Right atrium auricular region (tissue), 2 donors: ENCODE data around the gene PCBP3. TPM values are rescaled to one million over a fixed set of nuclear protein-coding genes. Genes with fewer than 3 reads are reported as not detected.

Experiments used
- DNase-seq: peaks from one replicate; pipeline ENCODE4 v3.0.0-alpha.2; 2019; ENCODE audit warnings: low spot score
- H3K27ac ChIP-seq, 2 donors: fragments of 200-600 bp; sonication (generic); 1 replicate in 1 of 2; 2 replicates in 1 of 2; pipeline ENCODE4 v1.5.1; 2016 to 2019
- H3K27me3 ChIP-seq, 2 donors: fragments of 200-600 bp; sonication (generic); one replicate each; pipeline versions ENCODE4 v1.5.1 to v1.6.0; 2017 to 2019
- H3K36me3 ChIP-seq: fragments of 200-600 bp; sonication (generic); one replicate; pipeline ENCODE4 v1.5.1; 2016
- H3K4me1 ChIP-seq, 2 donors: fragments of 200-600 bp; sonication (generic); one replicate each; pipeline versions ENCODE4 v1.5.1 to v1.6.0; 2017 to 2019
- H3K4me3 ChIP-seq, 2 donors: fragments of 200-600 bp; sonication (generic); 1 replicate in 1 of 2; 2 replicates in 1 of 2; pipeline ENCODE4 v1.5.1; 2017 to 2019; ENCODE audit warnings: mild to moderate bottlenecking in 1 of 2, moderate library complexity in 1 of 2
- H3K9me3 ChIP-seq, 2 donors: fragments of 200-600 bp; sonication (generic); one replicate each; pipeline ENCODE4 v1.5.1; 2019
- CTCF ChIP-seq, 2 donors: fragments of 200-600 bp; sonication (generic); IDR thresholded peaks; one replicate each; pipeline ENCODE4 v1.5.1; 2019; ENCODE audit warnings: antibody characterized with exemption in 2 of 2
- total RNA-seq, 2 donors: library from RNA; depleted of rRNA; stranded (reverse); fragments of >200 nt; gene quantifications; one replicate each; pipeline ENCODE4 v1.1.0, GENCODE V29; 2016

Gene PCBP3
- total RNA-seq, 2 donors from 2014 or later = 2.3 to 5.2 TPM

GRCh38 chr21:45736042-45736689 is 92.6 kb downstream of the PCBP3 start:
- Histone ChIP-seq H3K4me1 (no peaks in the 10 kb centered on the region), H3K4me3 (no peak overlapping the region), H3K27ac (no peak overlapping the region), H3K9me3 (no peaks in the 10 kb centered on the region), H3K27me3 (no peaks in the 10 kb centered on the region), H3K36me3 (no peaks in the 10 kb centered on the region)
- TF ChIP-seq CTCF (IDR thresholded peaks at IDR 0.05) = no peak
- no peak for DNase-seq

GRCh38 chr21:45736690-45737484 is 93.4 kb downstream of the PCBP3 start:
- H3K9me3 ChIP-seq = no peaks in the 10 kb centered on the region
- H3K4me3 ChIP-seq = no peak overlapping the region
- TF ChIP-seq CTCF (IDR thresholded peaks at IDR 0.05) = no peak
- H3K27ac ChIP-seq = no peak overlapping the region
- H3K36me3 ChIP-seq = no peaks in the 10 kb centered on the region
- DNase-seq = no peak
- H3K4me1 ChIP-seq = no peaks in the 10 kb centered on the region
- H3K27me3 ChIP-seq = no peaks in the 10 kb centered on the region

GRCh38 chr21:45737485-45738166 is 94.1 kb downstream of the PCBP3 start:
- Histone ChIP-seq H3K27me3 (no peaks in the 10 kb centered on the region), H3K4me1 (no peaks in the 10 kb centered on the region)
- TF ChIP-seq CTCF (IDR thresholded peaks at IDR 0.05) = no peak

GRCh38 chr21:45739218-45740087 is 95.9 kb downstream of the PCBP3 start:
- H3K9me3 ChIP-seq = no peaks in the 10 kb centered on the region

More at GRCh38 chr21:45737485-45738166, 94.1 kb downstream of the PCBP3 start:
- H3K9me3 ChIP-seq = no peaks in the 10 kb centered on the region
- no peaks in the 10 kb centered on the region for H3K36me3 ChIP-seq
- no peak for DNase-seq
- no peak overlapping the region for H3K4me3 ChIP-seq
- no peak overlapping the region for H3K27ac ChIP-seq

More at GRCh38 chr21:45739218-45740087, 95.9 kb downstream of the PCBP3 start:
- Histone ChIP-seq H3K4me3 (no peak overlapping the region), H3K4me1 (no peaks in the 10 kb centered on the region), H3K27me3 (no peaks in the 10 kb centered on the region), H3K36me3 (no peaks in the 10 kb centered on the region), H3K27ac (no peak overlapping the region)
- TF ChIP-seq CTCF (IDR thresholded peaks at IDR 0.05) = no peak
- DNase-seq = no peak
